ENCODE results near the gene PCDHGA9.

GRCh38 chr5:141434006-141434405 lies 31.4 kb downstream of the PCDHGA9 start:
- no peak for TF ChIP-seq CTCF (IDR thresholded peaks at IDR 0.05; ENCODE audit: insufficient read depth, low read length)
- TF ChIP-seq POLR2AphosphoS5 (IDR thresholded peaks at IDR 0.05; ENCODE audit: low read depth), result no peak
- no peak for TF ChIP-seq GABPA (IDR thresholded peaks at IDR 0.05; ENCODE audit: low read depth)
- TF ChIP-seq SPI1 (IDR thresholded peaks at IDR 0.05; ENCODE audit: borderline replicate concordance, low read depth), result no peak
